ENCODE results near the gene VPS29.
"Not testable (repeated sequence)": the region's sequence is repeated elsewhere in the genome, so short reads cannot be mapped to it uniquely, and the experiment has no call there.

The VPS29 gene

DNA sequence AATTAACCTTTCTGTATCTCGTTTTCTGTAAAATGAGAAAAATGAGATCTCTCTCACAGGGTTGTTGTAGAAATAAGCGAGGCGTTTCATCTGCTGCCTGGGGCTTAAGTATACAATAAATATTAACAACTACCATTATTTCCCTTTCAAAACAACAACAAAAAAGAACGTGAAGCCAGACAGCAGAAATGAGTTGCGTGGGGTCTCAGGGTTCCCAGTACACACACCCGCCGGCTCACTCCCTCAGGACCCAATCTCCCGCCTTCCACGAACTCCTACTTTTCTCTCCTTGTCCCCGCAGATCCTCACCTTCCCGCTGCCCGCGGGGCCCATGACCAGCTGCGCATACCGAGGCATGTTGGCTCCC lies 34.1 kb downstream of the VPS29 start:
- Histone ChIP-seq H3K9me3 (ENCODE audit: control insufficient read depth, insufficient read depth, low read depth, low read length) (no peaks in the 10 kb centered on the region), H3K27ac (ENCODE audit: low read depth, low read length) (peak overlapping the region; percentile 12; the same call in 1 of the 2 replicates), H3K9ac (ENCODE audit: low read length) (peak overlapping the region; percentile 84), H3K4me3 (ENCODE audit: low read depth, low read length) (peak overlapping the region; percentile 66), H3K4me1 (ENCODE audit: control insufficient read depth, insufficient read depth, low read length) (peaks cover 8% of the 10 kb centered on the region; the same call in 1 of the 2 replicates), H3K27me3 (ENCODE audit: control insufficient read depth, insufficient read depth, low read length) (no peaks in the 10 kb centered on the region), H3K36me3 (ENCODE audit: control insufficient read depth, insufficient read depth, low read length) (peaks cover 21% of the 10 kb centered on the region)

DNA sequence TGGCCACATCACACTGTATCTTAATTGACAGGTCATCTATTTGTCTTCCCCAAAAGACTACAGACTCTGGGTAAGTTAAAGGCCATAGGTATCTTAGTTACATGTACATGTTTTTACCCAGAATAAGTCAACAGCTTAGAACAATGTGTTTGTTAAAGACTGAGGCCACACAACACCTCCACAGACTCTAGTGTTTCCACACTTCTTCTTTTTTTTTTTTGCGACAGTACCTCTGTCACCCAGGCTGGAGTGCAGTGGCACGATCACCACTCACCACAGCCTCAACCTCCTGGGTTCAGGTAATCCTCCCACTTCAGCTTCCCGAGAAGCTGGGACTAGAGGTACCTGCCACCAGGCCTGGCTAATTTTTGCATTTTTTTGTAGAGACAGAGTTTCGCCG lies 35.1 kb downstream of the VPS29 start:
- H3K9ac ChIP-seq (ENCODE audit: low read length) = peak overlapping the region; percentile 59
- H3K9me3 ChIP-seq (ENCODE audit: control insufficient read depth, insufficient read depth, low read depth, low read length) = no peaks in the 10 kb centered on the region
- H3K4me1 ChIP-seq (ENCODE audit: control insufficient read depth, insufficient read depth, low read length) = peaks cover 8% of the 10 kb centered on the region; the same call in 1 of the 2 replicates
- peak overlapping the region; percentile 66 for H3K4me3 ChIP-seq (ENCODE audit: low read depth, low read length)
- no peaks in the 10 kb centered on the region for H3K27me3 ChIP-seq (ENCODE audit: control insufficient read depth, insufficient read depth, low read length)
- no peak overlapping the region for H3K27ac ChIP-seq (ENCODE audit: low read depth, low read length)
- peaks cover 27% of the 10 kb centered on the region for H3K36me3 ChIP-seq (ENCODE audit: control insufficient read depth, insufficient read depth, low read length)

DNA sequence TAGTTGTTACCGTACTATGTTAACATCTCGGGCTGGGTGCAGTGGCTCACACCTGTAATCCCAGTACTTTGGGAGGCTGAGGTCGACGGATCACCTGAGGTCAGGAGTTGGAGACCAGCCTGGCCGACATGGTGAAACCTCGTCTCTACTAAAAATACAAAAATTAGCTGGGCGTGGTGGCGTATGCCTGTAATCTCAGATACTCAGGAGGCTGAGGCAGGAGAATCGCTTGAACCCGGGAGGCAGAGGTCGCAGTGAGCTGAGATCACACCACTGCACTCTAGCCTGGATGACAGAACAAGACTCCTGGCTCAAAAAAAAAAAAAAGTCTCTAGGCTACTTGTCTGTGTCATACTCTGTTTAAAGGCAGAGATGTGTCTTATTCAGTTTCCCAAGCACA lies 36.1 kb downstream of the VPS29 start:
- not testable (repeated sequence) for H3K27ac ChIP-seq (ENCODE audit: low read depth, low read length); H3K4me1 ChIP-seq (ENCODE audit: control insufficient read depth, insufficient read depth, low read length); H3K9me3 ChIP-seq (ENCODE audit: control insufficient read depth, insufficient read depth, low read depth, low read length); H3K4me3 ChIP-seq (ENCODE audit: low read depth, low read length); H3K9ac ChIP-seq (ENCODE audit: low read length); H3K27me3 ChIP-seq (ENCODE audit: control insufficient read depth, insufficient read depth, low read length)
- peaks cover 32% of the 10 kb centered on the region for H3K36me3 ChIP-seq (ENCODE audit: control insufficient read depth, insufficient read depth, low read length)

DNA sequence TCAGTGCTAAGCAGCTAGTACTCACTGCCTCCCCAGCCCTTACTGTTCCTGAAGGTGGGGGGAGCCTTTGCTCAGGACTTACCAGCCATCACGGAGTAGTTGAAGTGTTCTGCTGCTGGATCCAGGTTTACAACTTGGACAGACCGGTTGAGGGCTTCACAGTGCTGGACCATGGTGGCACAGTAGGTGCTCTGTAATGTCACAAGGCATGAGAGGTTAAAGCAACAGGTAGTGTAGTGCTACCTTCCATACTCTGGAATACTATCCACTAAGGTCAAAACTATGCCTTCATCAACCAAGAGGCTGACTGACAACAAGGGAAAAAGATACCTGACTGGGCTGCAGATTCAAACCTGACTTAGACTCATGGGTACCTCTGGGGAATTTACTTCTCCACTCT lies 36.9 kb downstream of the VPS29 start:
- Histone ChIP-seq H3K9me3 (ENCODE audit: control insufficient read depth, insufficient read depth, low read depth, low read length) (no peaks in the 10 kb centered on the region), H3K27me3 (ENCODE audit: control insufficient read depth, insufficient read depth, low read length) (no peaks in the 10 kb centered on the region), H3K36me3 (ENCODE audit: control insufficient read depth, insufficient read depth, low read length) (peaks cover 37% of the 10 kb centered on the region), H3K9ac (ENCODE audit: low read length) (no peak overlapping the region), H3K4me3 (ENCODE audit: low read depth, low read length) (no peak overlapping the region), H3K27ac (ENCODE audit: low read depth, low read length) (no peak overlapping the region), H3K4me1 (ENCODE audit: control insufficient read depth, insufficient read depth, low read length) (peaks cover 8% of the 10 kb centered on the region; the same call in 1 of the 2 replicates)

DNA sequence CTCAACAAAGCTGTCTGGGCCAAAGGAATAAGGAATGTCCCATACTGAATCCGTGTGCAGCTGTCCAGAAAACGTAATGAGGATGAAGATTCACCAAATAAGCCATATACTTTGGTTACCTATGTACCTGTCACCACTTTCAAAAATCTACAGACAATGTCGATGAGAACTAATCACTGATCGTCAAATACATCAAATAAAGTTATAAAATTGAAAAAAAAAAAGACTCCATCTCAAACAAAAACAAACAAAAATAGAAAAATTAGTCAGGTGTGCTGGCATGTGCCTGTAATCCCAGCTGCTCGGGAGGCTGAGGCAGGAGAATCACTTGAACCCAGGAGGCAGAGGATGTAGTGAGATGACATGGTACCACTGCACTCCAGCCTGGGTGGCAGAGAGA lies 40.7 kb downstream of the VPS29 start:
- not testable (repeated sequence) for H3K4me1 ChIP-seq (ENCODE audit: control insufficient read depth, insufficient read depth, low read length); H3K27me3 ChIP-seq (ENCODE audit: control insufficient read depth, insufficient read depth, low read length); H3K27ac ChIP-seq (ENCODE audit: low read depth, low read length); H3K4me3 ChIP-seq (ENCODE audit: low read depth, low read length); H3K9me3 ChIP-seq (ENCODE audit: control insufficient read depth, insufficient read depth, low read depth, low read length); H3K9ac ChIP-seq (ENCODE audit: low read length)
- H3K36me3 ChIP-seq (ENCODE audit: control insufficient read depth, insufficient read depth, low read length) = peaks cover 69% of the 10 kb centered on the region

DNA sequence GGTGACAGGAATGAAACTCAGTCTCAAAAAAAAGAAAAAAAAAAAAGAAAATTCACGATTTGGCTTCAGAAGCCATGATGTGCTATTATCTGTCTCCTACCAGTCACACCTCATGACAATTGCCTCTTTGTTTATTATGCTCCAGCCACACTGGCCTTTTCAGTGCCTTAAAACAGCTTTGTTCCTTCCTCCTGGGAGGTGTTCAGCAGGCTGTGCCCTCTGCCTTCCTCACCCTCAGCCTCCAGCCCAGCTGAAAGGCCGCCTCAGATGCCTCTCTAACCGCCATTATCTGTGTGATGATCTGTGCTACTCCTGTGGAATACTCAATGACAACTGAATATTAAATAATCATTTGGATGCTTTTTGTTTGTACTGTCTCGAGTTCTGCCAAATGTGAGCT lies 43.2 kb downstream of the VPS29 start:
- H3K27me3 ChIP-seq (ENCODE audit: control insufficient read depth, insufficient read depth, low read length) = no peaks in the 10 kb centered on the region
- no peak overlapping the region for H3K4me3 ChIP-seq (ENCODE audit: low read depth, low read length)
- H3K36me3 ChIP-seq (ENCODE audit: control insufficient read depth, insufficient read depth, low read length) = peaks cover 67% of the 10 kb centered on the region
- H3K9ac ChIP-seq (ENCODE audit: low read length) = no peak overlapping the region
- no peak overlapping the region for H3K27ac ChIP-seq (ENCODE audit: low read depth, low read length)
- H3K4me1 ChIP-seq (ENCODE audit: control insufficient read depth, insufficient read depth, low read length) = no peaks in the 10 kb centered on the region
- H3K9me3 ChIP-seq (ENCODE audit: control insufficient read depth, insufficient read depth, low read depth, low read length) = no peaks in the 10 kb centered on the region

DNA sequence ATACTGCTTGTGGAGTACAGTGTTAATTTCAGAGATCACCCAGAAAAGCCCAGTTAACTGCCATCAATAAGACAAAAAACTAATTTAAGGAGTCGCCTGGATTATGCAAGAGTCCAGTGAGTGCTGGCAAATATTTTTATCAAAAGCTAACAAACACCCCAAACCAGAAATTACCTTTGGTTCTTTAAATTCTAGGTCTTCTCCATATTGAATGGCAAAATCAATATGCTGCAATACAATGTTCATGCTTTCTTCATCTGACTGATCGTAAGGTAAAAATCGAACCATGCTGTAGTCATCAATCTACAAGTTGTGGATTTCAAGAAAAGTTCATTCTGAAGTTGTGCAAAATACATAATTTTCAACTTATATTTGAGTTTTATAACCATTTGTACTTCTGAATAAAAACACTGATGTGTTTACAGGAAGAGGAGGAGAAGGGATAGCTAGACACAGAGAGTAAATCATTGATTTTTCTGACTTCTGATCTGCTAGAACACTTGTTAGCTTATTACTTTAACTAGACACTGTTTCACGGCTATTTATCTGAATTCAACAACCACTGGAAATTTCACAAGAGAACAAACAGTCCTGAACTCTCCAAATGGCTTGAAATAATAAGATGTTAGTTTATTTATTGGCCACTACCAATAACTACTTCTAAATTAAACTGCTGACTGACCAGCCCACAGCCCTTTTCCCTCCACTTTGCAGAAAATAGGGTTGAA lies 48.2 kb downstream of the VPS29 start:
- no peaks in the 10 kb centered on the region for H3K4me1 ChIP-seq (ENCODE audit: control insufficient read depth, insufficient read depth, low read length)
- H3K27me3 ChIP-seq (ENCODE audit: control insufficient read depth, insufficient read depth, low read length) = no peaks in the 10 kb centered on the region
- no peaks in the 10 kb centered on the region for H3K9me3 ChIP-seq (ENCODE audit: control insufficient read depth, insufficient read depth, low read depth, low read length)
- H3K27ac ChIP-seq (ENCODE audit: low read depth, low read length) = no peak overlapping the region
- no peak overlapping the region for H3K9ac ChIP-seq (ENCODE audit: low read length)
- H3K36me3 ChIP-seq (ENCODE audit: control insufficient read depth, insufficient read depth, low read length) = peaks cover 57% of the 10 kb centered on the region
- no peak overlapping the region for H3K4me3 ChIP-seq (ENCODE audit: low read depth, low read length)

DNA sequence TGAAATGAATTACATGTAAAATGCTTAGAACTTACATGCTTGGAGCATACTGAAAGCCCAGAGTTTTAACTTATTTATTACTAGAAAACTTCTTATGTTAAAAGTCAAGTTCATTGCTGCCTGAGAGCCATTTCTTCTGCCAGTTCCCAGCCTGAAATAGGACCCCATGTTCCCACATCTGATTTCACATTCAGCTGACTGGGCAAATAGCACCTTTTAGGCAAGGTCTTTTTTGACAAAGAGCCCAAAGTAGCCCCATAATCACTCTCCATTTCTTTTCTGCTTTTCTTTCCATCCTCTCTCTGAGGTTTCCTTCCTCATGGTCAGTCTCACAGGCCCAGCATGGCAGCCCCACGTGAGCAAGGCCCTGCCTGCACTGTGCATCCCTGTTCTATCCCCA lies 50.6 kb downstream of the VPS29 start:
- H3K9ac ChIP-seq (ENCODE audit: low read length) = no peak overlapping the region
- no peak overlapping the region for H3K27ac ChIP-seq (ENCODE audit: low read depth, low read length)
- H3K4me1 ChIP-seq (ENCODE audit: control insufficient read depth, insufficient read depth, low read length) = no peaks in the 10 kb centered on the region
- H3K27me3 ChIP-seq (ENCODE audit: control insufficient read depth, insufficient read depth, low read length) = no peaks in the 10 kb centered on the region
- H3K36me3 ChIP-seq (ENCODE audit: control insufficient read depth, insufficient read depth, low read length) = peaks cover 49% of the 10 kb centered on the region
- H3K4me3 ChIP-seq (ENCODE audit: low read depth, low read length) = no peak overlapping the region
- H3K9me3 ChIP-seq (ENCODE audit: control insufficient read depth, insufficient read depth, low read depth, low read length) = no peaks in the 10 kb centered on the region

DNA sequence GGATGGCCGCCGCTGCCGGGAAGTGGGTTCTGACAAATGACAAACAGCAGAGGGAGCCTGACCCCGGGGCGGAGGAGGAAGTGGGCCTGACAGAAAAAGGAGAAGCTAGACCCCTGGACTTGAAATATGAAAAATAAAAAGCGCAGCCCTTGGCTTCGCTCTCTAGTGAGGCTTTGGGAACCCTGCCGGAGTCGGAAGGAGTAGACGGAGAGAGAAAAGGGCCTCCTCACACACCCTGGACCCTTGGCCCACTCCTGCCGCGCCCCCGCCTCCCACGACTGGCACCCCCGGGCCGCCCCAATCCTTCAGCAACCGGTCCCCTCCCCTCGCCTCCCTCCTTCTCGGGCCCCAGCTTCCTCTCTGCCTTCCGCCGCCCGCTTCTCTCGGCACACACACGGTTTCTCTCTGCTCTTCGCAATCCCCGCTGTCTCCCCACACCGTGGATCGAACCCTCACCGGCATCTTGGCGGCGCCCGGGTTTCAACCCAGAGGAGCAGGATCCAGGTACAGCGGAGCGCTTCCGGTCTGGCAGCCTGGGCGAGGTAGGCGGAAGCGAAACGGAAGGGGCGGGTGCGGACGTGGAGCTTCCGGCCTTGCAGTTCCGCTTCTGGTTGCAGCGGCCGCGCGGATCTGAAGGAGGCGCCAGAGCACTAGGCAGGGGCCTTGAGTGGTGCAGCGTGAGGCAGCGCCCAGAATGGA lies 52.0 kb downstream of the VPS29 start, which contains the start of gene ARPC3:
Gene ARPC3, minus strand, starts transcription at position 539 of the 699 bp plus-strand sequence. Its CDS starts 77 bp downstream, at position 462.
- no peaks in the 10 kb centered on the region for H3K9me3 ChIP-seq (ENCODE audit: control insufficient read depth, insufficient read depth, low read depth, low read length)
- H3K4me3 ChIP-seq (ENCODE audit: low read depth, low read length) = peak within 1 kb of the TSS; percentile 91
- peaks cover 49% of the 10 kb centered on the region for H3K36me3 ChIP-seq (ENCODE audit: control insufficient read depth, insufficient read depth, low read length)
- H3K4me1 ChIP-seq (ENCODE audit: control insufficient read depth, insufficient read depth, low read length) = no peaks in the 10 kb centered on the region
- peak within 1 kb of the TSS; percentile 65; the same call in 1 of the 2 replicates for H3K27ac ChIP-seq (ENCODE audit: low read depth, low read length)
- no peaks in the 10 kb centered on the region for H3K27me3 ChIP-seq (ENCODE audit: control insufficient read depth, insufficient read depth, low read length)
- peak within 1 kb of the TSS; percentile 89 for H3K9ac ChIP-seq (ENCODE audit: low read length)

DNA sequence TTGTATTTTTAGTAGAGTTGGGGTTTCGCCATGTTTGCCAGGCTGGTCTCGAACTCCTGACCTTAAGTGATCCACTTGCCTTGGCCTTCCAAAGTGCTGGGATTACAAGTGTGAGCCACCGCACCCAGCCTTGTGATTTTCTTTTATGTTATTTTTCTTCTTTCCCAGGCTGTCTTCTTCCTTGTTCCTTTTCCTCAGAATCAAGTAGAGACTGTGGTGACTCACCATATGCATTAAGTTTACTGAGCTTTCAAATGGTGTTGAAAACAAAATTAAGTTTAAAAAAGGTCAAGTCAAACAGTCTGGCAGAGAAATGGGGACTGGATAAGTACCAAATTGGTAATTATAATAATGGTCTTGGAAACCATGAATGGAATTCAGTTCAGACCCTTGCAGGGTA lies 57.5 kb downstream of the VPS29 start:
- Histone ChIP-seq H3K27ac (ENCODE audit: low read depth, low read length) (no peak overlapping the region), H3K27me3 (ENCODE audit: control insufficient read depth, insufficient read depth, low read length) (no peaks in the 10 kb centered on the region), H3K4me1 (ENCODE audit: control insufficient read depth, insufficient read depth, low read length) (no peaks in the 10 kb centered on the region), H3K36me3 (ENCODE audit: control insufficient read depth, insufficient read depth, low read length) (peaks cover 57% of the 10 kb centered on the region), H3K4me3 (ENCODE audit: low read depth, low read length) (no peak overlapping the region), H3K9ac (ENCODE audit: low read length) (no peak overlapping the region), H3K9me3 (ENCODE audit: control insufficient read depth, insufficient read depth, low read depth, low read length) (no peaks in the 10 kb centered on the region)
